Measurements from ENCODE around the gene CAGE1.

GRCh38 chr6:7419065-7419464, 29.5 kb upstream of the CAGE1 start:
- TF ChIP-seq, protein P1, sequence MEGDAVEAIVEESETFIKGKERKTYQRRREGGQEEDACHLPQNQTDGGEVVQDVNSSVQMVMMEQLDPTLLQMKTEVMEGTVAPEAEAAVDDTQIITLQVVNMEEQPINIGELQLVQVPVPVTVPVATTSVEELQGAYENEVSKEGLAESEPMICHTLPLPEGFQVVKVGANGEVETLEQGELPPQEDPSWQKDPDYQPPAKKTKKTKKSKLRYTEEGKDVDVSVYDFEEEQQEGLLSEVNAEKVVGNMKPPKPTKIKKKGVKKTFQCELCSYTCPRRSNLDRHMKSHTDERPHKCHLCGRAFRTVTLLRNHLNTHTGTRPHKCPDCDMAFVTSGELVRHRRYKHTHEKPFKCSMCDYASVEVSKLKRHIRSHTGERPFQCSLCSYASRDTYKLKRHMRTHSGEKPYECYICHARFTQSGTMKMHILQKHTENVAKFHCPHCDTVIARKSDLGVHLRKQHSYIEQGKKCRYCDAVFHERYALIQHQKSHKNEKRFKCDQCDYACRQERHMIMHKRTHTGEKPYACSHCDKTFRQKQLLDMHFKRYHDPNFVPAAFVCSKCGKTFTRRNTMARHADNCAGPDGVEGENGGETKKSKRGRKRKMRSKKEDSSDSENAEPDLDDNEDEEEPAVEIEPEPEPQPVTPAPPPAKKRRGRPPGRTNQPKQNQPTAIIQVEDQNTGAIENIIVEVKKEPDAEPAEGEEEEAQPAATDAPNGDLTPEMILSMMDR (IDR thresholded peaks at IDR 0.05 in 4 of 5, conservative IDR thresholded peaks at IDR 0.05 in 1 of 5): no peak
- no peak for TF ChIP-seq POLR2A (IDR thresholded peaks at IDR 0.05)
